ENCODE data around the gene ARHGAP27. TPM values are rescaled to one million over a fixed set of nuclear protein-coding genes. Genes with fewer than 3 reads are reported as not detected.
"Not testable (repeated sequence)": the region's sequence is repeated elsewhere in the genome, so short reads cannot be mapped to it uniquely, and the experiment has no call there.

ARHGAP27 gene
- 100 to 1,000 TPM; 194 to 489 (median 294) TPM for total RNA-seq

GRCh38 chr17:45432405-45433158 lies at the start of gene ARHGAP27:
Gene ARHGAP27 (minus strand): TSS chr17:45432870. CDS start chr17:45430279, 2,591 bp downstream.
- Histone ChIP-seq H3K36me3 (peaks cover 0 to 5% (median 2%) of the 10 kb centered on the region in 4 donors), H3K9me3 (no peaks in the 10 kb centered on the region), H3K4me3 (peak within 1 kb of the TSS; percentile 51 to 68 (median 56)), H3K27ac (peak within 1 kb of the TSS; percentile 86 to 91 (median 88)), H3K27me3 (peaks cover 32% of the 10 kb centered on the region), H3K4me1 (peaks cover 30 to 50% (median 39%) of the 10 kb centered on the region in 4 donors)
- in situ Hi-C loops (cut with MboI; ENCODE audit: low pct_ligation_motif_present in 1 of 4, low pct_unique_long_range_greater_than_20kb in 1 of 4, low sequenced_read_pairs in 3 of 4): loop anchor here in 1 of 4 donors (25.0 kb wide), 1 partner anchor 155 kb away; no protein-coding TSS in a partner anchor
- intact Hi-C loops (cut with DNase I; ENCODE audit: low total_unique reads): no loop called here
- peak; percentile 82 for DNase-seq
- peak; percentile 66 for TF ChIP-seq POLR2A (IDR thresholded peaks at IDR 0.05)
- TF ChIP-seq POLR2AphosphoS5 (IDR thresholded peaks at IDR 0.05): peak; percentile 20 to 68 (median 65)
- TF ChIP-seq EP300 (IDR thresholded peaks at IDR 0.05; ENCODE audit: low read depth): no peak
- TF ChIP-seq CTCF (IDR thresholded peaks at IDR 0.05): no peak
- 2% methylated on average over 45 of the region's 66 CpGs; no CpG with 5 or more reads in 1 of the 2 donors for WGBS, 2 donors (ENCODE audit: low coverage in 1 of 2)

DNA sequence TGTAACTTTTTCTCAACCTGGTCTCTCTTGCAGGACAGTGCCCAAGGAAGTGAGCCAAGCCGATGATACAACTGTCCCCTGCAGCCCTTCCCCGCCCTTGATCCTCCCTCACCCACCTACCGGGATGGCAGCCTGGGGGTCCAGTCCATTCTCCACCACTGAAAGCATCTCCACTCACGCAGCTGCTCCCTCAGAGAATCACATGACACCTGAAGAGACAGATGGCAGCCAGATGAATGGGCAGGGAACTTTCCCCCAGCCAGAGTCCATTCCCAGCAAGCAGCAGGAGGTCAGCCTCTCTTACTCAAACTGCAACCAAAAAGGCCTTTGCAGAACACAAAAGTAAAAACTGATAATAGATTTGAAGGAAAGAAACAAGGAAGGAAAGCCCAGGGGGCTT lies 49.6 kb upstream of the ARHGAP27 start:
- in situ Hi-C loops (cut with MboI; ENCODE audit: low pct_ligation_motif_present in 1 of 4, low pct_unique_long_range_greater_than_20kb in 1 of 4, low sequenced_read_pairs in 3 of 4); H3K9me3 ChIP-seq; H3K27me3 ChIP-seq; H3K4me3 ChIP-seq; DNase-seq; H3K36me3 ChIP-seq; intact Hi-C loops (cut with DNase I; ENCODE audit: low total_unique reads): not testable (repeated sequence)
- Histone ChIP-seq H3K27ac (peak overlapping the region; percentile 25 to 67 (median 48)), H3K4me1 (peaks cover 0 to 24% (median 17%) of the 10 kb centered on the region in 4 donors)
- WGBS, 2 donors (ENCODE audit: low coverage in 1 of 2): no CpG with 5 or more reads among the region's 4 CpGs

- H3K36me3 ChIP-seq: peaks cover 0 to 11% (median 3%) of the 10 kb centered on the region in 4 donors
These were observed 42.8 kb upstream of the ARHGAP27 start for GRCh38 chr17:45475436-45475835.

DNA sequence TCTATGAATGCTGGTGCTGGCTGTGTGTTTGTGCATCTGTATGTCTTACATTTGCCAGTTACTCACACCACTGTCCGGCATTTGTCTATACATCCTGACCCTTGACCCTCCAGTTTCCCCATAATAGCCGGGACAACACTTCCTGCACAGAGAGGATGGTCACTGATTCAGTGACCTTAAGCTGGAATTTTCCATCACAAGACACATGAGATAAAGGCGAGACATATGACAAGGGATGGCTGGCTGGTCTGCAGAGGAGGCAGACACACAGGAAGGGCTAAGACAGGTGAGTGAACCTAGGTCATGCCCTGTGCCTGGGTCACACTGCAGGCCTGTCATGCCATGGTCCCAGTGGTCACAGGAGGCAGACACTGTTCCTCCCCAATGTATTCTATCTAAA lies 39.6 kb upstream of the ARHGAP27 start:
- intact Hi-C loops (cut with DNase I; ENCODE audit: low total_unique reads); H3K4me3 ChIP-seq; H3K27me3 ChIP-seq; DNase-seq; in situ Hi-C loops (cut with MboI; ENCODE audit: low pct_ligation_motif_present in 1 of 4, low pct_unique_long_range_greater_than_20kb in 1 of 4, low sequenced_read_pairs in 3 of 4); H3K27ac ChIP-seq; H3K4me1 ChIP-seq; H3K9me3 ChIP-seq: not testable (repeated sequence)
- WGBS, 2 donors (ENCODE audit: low coverage in 1 of 2): 72% methylated on average over 3 of the region's 3 CpGs; no CpG with 5 or more reads in 1 of the 2 donors
- H3K36me3 ChIP-seq: peaks cover 0 to 11% (median 3%) of the 10 kb centered on the region in 4 donors

More at GRCh38 chr17:45475436-45475835, 42.8 kb upstream of the ARHGAP27 start:
- in situ Hi-C loops (cut with MboI; ENCODE audit: low pct_ligation_motif_present in 1 of 4, low pct_unique_long_range_greater_than_20kb in 1 of 4, low sequenced_read_pairs in 3 of 4); H3K4me1 ChIP-seq; H3K9me3 ChIP-seq; intact Hi-C loops (cut with DNase I; ENCODE audit: low total_unique reads); H3K27me3 ChIP-seq; DNase-seq; H3K27ac ChIP-seq; H3K4me3 ChIP-seq: not testable (repeated sequence)
- WGBS, 2 donors (ENCODE audit: low coverage in 1 of 2): 93 to 95% methylated on average over 3 to 14 of the region's 14 CpGs

GRCh38 chr17:45469204-45469563 lies 36.5 kb upstream of the ARHGAP27 start:
- peak overlapping the region; percentile 67 to 80 (median 76) for H3K27ac ChIP-seq
- H3K9me3 ChIP-seq; H3K36me3 ChIP-seq; H3K27me3 ChIP-seq; in situ Hi-C loops (cut with MboI; ENCODE audit: low pct_ligation_motif_present in 1 of 4, low pct_unique_long_range_greater_than_20kb in 1 of 4, low sequenced_read_pairs in 3 of 4); DNase-seq; H3K4me3 ChIP-seq; H3K4me1 ChIP-seq; intact Hi-C loops (cut with DNase I; ENCODE audit: low total_unique reads): not testable (repeated sequence)
- WGBS, 2 donors (ENCODE audit: low coverage in 1 of 2): 30% methylated on average over 4 of the region's 4 CpGs; no CpG with 5 or more reads in 1 of the 2 donors

GRCh38 chr17:45468293-45469203 lies 35.9 kb upstream of the ARHGAP27 start:
- H3K27ac ChIP-seq: peak overlapping the region; percentile 67 to 80 (median 76)
- 73 to 81% methylated on average over 4 to 7 of the region's 14 CpGs for WGBS, 2 donors (ENCODE audit: low coverage in 1 of 2)
- in situ Hi-C loops (cut with MboI; ENCODE audit: low pct_ligation_motif_present in 1 of 4, low pct_unique_long_range_greater_than_20kb in 1 of 4, low sequenced_read_pairs in 3 of 4); H3K4me1 ChIP-seq; H3K36me3 ChIP-seq; H3K9me3 ChIP-seq; intact Hi-C loops (cut with DNase I; ENCODE audit: low total_unique reads); H3K4me3 ChIP-seq; H3K27me3 ChIP-seq: not testable (repeated sequence)
- peak in 1 of 3 donors; percentile 5 for TF ChIP-seq POLR2AphosphoS5 (IDR thresholded peaks at IDR 0.05)
- DNase-seq: peak; percentile 65
